NCI-H345 treated with DMSO at 0.1 percent for 48 hours (cell line): ENCODE measurements around the gene C2orf78.
"Not testable (repeated sequence)": the region's sequence is repeated elsewhere in the genome, so short reads cannot be mapped to it uniquely, and the experiment has no call there.

Source experiments
- DNase-seq: peaks from one replicate; lab custom pipeline; 2025; ENCODE audit not compliant: unreplicated experiment; lab: John Stamatoyannopoulos, UW

The C2orf78 gene

DNA sequence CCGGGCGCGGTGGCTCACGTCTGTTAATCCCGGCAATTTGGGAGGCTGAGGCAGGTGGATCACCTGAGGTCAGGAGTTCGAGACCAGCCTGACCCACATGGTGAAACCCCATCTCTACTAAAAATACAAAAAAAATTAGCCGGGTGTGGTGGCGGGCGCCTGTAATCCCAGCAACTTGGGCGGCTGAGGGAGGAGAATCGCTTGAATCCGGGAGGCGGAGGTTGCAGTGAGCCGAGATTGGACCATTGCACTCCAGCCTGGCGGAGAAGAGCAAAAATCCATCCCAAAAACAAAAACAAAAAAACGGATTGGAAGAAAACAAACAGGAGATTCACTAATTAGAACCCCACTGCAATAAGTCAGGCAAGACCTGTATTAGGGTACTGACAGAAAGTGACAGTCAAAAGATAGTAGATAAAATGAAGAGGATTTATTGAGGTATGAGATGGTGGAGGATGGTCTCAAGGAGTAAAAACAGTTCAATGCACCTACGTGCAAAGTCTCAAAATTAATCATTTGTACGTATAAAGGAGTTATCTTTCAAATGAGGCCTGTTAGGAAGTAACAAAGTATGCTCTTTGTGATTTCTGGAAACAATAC lies 5.0 kb upstream of the C2orf78 start:
- not testable (repeated sequence) for DNase-seq

- peak; percentile 94 for DNase-seq
These were observed 4.3 kb upstream of the C2orf78 start, which contains the start of gene DUSP11 for GRCh38 chr2:73779467-73780236. Gene DUSP11, minus strand, starts transcription at chr2:73780103. Its CDS starts 129 bp downstream, at chr2:73779974.

DNA sequence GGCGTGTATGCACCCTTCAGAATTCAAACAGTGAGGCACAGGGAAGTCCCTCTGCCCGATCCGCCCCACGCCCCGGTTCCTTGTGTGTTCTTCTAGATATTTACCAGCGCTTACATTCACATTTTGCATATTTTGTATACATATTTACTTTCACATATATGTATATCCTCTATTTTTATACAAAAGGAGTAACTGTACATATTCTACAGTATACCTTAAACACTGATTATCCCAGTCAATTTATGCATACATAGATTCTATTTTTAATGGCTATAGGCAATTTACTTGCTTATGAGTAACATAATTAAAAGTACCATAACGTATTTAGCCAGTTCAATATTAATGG lies 3.8 kb upstream of the C2orf78 start:
- no peak for DNase-seq

DNA sequence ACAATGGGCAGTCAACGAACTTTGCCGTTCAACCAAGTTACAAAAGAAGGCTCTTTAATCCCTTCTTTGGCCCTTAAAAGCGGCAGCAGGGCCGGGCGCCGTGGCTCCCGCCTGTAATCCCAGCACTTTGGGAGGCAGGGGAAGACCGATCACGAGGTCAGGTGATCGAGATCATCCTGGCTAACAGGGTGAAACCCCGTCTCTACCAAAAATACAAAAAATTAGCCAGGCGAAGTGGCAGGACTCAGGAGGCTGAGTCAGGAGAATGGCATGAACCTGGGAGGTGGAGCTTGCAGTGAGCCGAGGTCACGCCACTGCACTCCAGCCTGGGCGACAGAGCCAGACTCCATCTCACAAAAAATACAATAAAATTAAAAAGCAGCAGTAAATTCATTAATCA lies 581 bp upstream of the C2orf78 start:
- DNase-seq, result not testable (repeated sequence)

- no peak for DNase-seq
These were observed 27.9 kb downstream of the C2orf78 start for GRCh38 chr2:73811878-73812277.

DNA sequence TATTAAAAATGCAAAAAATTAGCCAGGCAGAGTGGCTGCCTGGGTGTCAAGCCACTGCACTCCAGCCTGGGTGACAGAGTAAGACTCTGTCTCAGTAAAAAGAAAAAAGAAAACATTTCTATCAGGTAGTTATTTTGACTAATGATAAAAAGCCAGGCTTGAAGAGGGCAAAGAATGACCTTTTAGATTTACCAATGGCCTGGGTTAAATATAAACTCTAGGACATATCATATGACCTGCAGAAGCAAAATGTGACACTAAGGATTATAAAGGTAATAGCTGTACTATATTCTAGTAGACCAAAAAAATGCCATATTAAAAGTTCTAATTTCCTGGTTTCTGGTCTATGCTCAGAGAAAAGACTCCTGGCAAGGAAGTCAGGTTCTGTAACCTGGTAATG lies 28.7 kb downstream of the C2orf78 start:
- DNase-seq, result no peak

- no peak for DNase-seq
These were observed 34.3 kb downstream of the C2orf78 start for GRCh38 chr2:73818296-73818695.

DNA sequence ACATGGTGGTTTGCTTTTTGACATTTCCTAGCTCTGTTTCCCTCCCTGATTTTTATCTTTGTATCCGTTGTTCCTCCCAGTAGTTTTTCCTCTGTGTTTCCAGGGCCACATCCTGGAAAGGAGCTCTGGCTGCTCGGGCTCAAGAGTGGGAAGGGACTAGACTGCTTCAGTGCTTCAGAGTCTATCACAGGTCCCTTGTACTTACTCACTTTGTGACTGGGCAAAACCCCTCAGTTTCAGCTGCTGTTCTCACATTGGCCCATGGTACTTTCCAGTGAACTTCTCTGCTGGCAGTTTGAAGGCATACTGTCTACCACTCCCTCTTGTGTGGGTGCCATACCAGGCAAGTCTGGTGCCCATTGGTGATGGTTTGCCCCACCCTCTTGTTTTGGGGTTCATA lies 37.2 kb downstream of the C2orf78 start:
- DNase-seq, result no peak

- DNase-seq, result no peak
These were observed 37.7 kb downstream of the C2orf78 start for GRCh38 chr2:73821669-73822068.

GRCh38 chr2:73822276-73822675 lies 38.3 kb downstream of the C2orf78 start:
- no peak for DNase-seq

- DNase-seq, result no peak
These were observed 39.0 kb downstream of the C2orf78 start for GRCh38 chr2:73822991-73823390.

- DNase-seq, result no peak
These were observed 39.4 kb downstream of the C2orf78 start for GRCh38 chr2:73823416-73823815.

DNA sequence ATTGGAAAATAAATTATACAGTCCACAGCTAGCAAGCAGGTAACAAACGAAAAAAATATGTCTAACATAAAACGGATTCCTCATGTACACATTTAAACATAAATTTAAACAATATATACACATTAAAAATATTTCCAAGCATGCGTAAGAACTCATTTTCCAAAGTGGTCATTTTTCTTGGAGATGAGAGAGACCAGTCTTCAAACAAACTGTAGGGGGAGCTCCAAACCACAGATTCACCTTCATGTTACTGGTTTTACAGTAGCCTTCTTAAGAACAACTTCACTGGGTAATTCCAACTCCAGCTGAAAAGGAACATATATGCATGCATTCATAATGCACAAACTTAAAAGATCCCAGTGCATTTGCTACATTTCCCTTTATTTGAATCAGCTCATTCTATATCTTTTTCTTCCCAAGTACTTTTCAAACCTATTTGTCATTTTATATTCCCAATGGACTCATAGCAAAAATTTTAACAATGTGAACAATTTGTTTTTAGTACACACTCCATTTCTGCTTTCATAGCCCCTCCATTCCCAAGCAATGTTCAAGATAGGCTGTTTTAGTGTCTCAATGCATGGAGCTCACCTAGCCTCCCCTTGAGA lies 40.0 kb downstream of the C2orf78 start:
- peak; percentile 61 for DNase-seq

- DNase-seq, result no peak
These were observed 41.4 kb downstream of the C2orf78 start for GRCh38 chr2:73825408-73825807.

DNA sequence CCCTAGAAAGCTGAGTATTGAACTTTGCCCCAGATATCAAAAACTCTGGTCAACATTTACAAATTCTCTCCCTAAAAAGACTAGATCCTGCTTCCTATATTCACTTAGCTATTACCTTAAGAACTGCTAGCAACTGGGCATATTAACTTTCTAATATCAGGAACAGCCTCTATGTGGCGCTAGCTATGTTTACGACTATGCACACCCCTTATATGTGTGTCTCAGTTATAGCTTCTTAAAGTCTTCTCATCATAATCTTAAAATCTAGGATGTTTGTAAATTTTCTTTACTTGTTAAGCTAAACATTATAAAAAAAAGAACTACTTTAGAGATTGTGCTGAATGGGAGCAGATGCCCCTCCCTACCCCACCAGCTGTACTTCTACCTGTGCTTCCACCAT lies 43.0 kb downstream of the C2orf78 start:
- DNase-seq, result peak; percentile 9

DNA sequence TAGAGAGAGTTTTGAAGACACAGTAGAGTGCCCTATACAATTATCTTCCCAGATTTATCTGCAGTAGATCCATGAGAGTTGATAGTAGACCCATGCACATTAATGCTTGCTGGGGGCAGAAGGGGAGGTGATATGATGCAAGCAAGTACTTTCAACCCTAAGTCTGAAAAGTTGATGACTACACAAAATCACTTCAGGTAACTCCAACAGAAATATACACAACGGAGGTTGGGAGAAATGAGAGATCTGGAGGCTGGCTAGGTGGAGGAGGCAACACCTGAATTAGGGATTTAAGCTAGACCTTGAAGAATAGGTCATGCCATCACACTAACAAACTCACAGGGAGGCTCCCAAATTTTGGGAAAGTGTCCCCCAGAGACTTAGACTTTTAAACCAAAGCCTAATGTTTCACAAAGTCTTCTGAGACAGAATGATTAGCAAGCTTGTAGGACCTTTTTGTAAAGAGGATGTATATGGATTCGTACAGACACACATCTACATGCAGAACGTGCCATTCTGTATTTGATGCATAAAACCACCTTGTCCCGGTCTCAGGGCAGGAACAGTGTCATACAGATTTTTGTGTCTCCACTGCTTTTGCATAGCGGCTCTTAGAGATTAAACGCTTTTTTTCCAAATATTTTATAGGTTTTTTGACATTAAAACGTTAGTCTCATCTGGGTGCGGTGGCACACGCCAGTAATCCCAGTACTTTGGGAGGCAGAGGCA lies 43.8 kb downstream of the C2orf78 start:
- DNase-seq, result no peak

DNA sequence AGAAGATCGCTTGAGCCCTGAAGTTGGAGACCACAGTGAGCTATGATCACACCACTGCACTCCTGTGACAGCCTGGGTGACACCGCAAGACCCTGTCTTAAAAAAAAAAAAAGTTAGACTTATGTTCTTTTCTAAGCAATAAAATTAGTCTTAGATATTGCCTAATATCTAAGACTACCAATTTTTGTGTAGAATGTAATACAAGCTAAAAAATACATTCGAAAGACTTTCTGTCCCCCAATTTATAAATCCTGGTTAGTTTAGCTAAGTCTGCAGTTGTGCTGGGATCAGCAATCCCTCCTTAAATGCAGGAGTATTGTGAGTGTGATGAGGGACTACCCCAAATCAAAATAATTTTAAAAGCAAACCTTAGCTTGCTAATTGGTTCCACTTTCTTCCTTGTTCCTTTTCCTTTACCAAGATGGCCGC lies 44.4 kb downstream of the C2orf78 start:
- DNase-seq, result no peak

GRCh38 chr2:73828818-73829570 lies 45.0 kb downstream of the C2orf78 start, which contains the start of gene STAMBP:
Gene STAMBP, plus strand, starts transcription at chr2:73828961. Its CDS starts 1,896 bp downstream, at chr2:73830857.
- peak; percentile 94 for DNase-seq

DNA sequence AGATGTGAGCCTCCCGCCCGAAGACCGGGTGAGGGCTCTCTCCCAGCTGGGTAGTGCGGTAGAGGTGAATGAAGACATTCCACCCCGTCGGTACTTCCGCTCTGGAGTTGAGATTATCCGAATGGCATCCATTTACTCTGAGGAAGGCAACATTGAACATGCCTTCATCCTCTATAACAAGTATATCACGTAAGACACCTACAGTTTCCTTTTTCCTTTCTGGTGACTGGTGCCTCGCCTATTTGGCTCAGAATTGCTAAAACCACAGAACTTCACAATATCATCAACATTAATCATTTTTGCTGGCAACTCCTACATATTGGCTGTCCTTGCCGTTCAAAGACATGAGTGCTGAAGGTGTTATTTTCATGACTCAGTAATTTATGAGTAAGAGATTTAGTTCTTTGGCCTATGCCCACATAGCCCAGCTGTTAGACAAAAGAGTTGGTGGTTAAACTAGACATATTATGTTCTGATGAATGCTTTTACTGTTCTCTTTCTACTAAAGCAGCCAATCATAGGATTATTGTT lies 47.0 kb downstream of the C2orf78 start:
- no peak for DNase-seq

DNA sequence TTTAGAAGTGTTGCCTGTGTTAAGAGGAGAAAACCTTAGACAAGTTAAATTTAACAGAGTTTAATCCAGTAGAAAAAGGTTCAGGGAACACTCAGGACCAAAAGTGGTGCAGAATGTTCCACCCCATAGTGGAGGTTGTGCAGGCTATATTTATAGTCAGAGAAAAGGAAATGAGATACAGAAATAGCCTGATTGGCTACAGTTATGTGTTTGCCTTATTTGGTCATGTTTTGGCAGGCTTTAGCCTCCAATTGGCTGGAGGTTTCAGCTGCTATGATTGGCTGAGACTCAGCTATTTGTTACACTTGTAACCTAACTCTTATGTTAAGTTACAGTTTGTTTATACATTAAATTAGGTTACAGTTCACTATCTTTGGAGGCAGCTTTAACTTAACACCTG lies 48.9 kb downstream of the C2orf78 start:
- no peak for DNase-seq
